HG03571 (cell line): ENCODE results near the gene TSHZ3.

ENCODE experiments used
- ATAC-seq: cut with Tn5 transposase; IDR thresholded peaks from one replicate; pipeline ENCODE4 v1.9.1; 2021; ENCODE audit not compliant: unreplicated experiment

TSHZ3 gene

GRCh38 chr19:31290931-31291590 lies 58.2 kb downstream of the TSHZ3 start:
- no peak for ATAC-seq

DNA sequence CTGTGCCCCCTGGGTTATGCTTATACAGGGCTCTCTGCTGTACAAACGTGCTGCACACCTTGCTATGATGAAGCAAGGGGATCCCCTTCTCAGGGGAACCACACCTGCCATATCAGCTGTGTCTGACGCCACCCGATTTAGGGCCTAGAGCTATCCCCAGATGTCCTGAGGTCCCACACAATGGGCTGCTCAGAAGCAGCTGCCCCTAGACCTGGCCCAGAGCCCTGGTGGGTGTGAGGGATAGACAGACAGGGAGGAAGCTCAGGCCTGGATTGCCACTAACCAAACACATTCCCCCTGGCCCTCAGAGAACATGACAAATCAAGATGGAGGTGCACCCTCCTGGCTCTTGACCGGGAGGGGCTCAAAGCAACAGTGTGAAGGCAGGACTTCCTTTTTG lies 59.3 kb downstream of the TSHZ3 start:
- no peak for ATAC-seq

DNA sequence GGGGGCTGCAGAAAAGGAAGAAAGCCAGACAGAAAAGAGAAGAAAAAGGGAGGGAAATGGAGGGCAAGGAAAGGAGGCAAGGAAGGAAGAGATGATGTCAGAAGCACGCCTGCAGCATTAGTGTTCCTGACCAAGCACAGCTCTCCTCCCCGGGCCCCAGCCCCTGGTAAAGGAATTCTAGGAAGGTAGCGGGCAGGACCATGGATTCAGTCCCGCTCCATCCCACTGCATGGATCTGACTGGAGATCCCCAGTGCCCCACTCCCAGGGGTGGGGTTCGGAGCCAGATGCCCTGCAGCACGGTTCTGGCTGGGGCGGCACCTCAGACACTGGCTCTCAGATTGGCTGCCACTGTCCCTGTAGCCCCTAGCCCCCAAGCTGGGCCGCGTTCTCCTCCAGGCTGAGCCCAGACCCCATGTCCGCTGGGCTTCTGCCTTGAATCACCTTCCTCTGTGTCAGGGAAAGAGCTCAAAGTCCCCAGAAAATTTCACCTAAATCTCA lies 59.8 kb downstream of the TSHZ3 start:
- ATAC-seq, result no peak

GRCh38 chr19:31286491-31286890 lies 62.7 kb downstream of the TSHZ3 start:
- no peak for ATAC-seq

GRCh38 chr19:31285744-31286143 lies 63.5 kb downstream of the TSHZ3 start:
- no peak for ATAC-seq

DNA sequence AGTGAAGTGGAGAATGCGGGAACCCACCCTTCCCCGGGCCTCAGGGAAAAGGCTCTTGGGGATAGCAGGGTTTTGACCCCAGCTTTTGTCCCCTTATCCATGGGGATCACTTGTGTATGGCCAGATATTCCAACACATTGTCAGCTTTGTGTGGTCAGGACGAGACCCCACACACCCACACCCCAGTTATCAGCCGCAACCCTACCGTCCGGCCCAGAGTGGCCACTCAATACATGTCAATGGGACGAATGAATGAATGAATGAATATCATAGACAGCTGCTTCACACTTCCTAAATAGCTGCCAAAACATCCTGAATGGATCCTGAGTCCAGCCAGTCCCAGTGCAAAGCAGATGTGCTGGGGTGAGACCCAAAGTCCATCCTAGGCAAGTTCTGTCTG lies 64.6 kb downstream of the TSHZ3 start:
- no peak for ATAC-seq

- no peak for ATAC-seq
These were observed 65.5 kb downstream of the TSHZ3 start for GRCh38 chr19:31283701-31284100.

DNA sequence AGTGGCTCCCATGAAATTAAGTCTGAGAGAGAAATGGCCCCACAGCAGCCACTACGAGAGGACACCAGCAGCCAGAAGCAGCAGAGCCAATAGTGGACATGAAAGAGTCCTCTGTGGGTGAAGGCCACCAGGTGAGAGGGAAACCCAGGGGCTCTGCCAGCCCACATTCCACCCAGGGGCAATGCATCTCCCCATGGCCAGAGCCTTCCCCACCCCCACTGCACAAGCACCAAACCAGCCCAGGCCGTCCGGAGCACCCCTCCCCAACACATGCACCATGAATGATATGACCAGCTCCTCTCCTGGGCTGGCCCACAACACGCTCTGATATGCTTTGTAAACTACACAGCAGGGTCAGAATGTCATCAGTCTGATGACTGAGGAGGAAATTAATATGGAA lies 66.9 kb downstream of the TSHZ3 start:
- no peak for ATAC-seq

- no peak for ATAC-seq
These were observed 68.8 kb downstream of the TSHZ3 start for GRCh38 chr19:31280287-31281006.

DNA sequence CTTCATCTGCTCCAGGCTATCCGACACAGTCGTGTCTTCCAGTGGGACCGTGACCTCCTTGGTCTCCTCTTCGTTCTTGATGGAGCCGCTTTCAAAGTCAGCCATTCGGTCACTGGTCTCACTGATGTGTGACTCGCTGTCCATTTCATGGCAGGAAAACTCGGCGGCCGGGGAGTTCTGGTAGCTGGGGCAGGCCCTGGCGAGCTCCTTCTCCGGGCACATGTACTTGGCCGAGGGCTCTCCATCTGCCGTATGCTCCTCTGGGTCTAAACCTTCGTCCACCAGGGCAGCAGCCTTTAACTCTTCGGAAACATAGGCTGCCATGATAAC lies 69.8 kb downstream of the TSHZ3 start:
- no peak for ATAC-seq

DNA sequence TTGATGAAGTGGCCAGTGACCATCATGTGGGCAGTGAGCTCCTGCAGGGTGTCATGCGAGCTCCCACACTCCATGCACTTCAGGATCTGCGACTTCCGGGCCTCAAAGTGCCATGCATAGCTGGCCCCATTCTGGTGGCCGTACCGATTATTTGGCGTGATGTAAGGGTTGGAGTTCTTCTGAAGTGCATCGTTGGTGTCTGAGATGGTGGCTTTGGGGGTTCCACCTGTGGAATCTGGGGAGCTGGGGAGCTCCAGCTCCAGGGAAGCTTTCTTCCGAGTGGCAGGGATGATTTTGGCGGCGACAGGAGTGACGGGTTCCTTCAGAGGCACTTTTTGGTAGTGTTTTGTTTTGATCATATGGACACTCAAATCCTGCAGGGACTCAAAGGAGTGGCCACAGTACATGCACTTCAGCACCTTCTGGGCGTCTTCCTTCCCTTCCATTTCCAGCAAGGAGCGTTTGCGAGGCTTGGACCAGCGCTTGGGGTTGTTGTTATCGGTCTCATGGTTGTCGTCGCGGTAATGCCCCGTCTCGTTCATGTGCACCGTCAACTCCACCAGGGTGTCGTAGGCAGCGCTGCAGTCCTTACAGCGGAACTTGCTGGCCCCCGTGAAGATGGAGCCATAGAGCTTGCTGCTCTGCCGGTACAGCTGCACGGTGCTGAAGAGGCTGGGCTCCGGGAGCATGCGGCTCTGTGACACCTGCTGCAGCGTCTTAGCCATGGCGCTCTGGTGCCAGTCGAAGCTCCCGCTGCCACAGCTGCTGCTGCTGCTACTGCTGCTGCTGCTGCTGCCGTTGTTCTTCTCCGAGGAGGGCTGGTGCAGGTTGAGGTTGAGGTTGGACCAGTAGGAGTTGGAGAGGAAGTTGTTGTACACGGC lies 70.4 kb downstream of the TSHZ3 start:
- no peak for ATAC-seq

DNA sequence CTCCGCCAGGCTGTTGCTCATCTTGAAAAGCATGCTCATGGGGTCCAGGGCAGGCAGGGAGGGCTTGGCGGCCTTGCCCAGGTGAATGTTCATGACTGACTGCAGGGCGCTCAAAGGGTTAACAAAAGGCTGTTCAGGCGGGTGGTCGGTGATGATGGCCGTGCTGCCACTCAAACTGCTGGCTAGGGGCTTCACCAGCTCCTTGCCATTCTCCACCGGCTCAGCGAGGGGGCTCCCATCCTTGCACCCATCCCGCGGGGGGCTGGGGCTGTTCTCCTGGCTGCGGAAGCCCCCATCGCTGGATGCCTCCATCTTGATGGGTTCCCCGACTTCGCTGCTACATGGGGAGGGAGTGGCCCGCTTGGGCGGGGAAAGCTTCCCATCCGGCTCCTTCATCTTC lies 71.7 kb downstream of the TSHZ3 start:
- no peak for ATAC-seq

DNA sequence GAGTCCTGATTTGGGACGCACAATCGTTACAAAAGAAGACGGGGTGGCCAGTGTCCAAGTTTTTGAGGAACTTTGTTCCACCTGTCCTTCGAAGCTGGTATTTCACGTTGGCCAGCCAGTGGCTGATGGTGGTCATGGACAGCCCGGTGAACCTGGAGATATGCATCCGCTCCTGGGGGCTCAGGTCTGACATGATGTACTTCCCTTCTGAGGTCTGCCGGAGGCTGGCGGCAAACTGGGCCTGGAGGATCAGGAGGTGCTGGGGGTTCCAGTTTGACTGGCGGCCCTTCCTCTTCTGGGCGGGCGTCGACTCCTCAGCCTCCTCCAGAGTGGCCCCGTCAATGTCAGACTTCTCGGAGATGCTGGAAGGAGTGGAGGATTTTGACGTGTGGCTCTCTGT lies 72.4 kb downstream of the TSHZ3 start:
- no peak for ATAC-seq

- no peak for ATAC-seq
These were observed 74.2 kb downstream of the TSHZ3 start for GRCh38 chr19:31275068-31275334.

DNA sequence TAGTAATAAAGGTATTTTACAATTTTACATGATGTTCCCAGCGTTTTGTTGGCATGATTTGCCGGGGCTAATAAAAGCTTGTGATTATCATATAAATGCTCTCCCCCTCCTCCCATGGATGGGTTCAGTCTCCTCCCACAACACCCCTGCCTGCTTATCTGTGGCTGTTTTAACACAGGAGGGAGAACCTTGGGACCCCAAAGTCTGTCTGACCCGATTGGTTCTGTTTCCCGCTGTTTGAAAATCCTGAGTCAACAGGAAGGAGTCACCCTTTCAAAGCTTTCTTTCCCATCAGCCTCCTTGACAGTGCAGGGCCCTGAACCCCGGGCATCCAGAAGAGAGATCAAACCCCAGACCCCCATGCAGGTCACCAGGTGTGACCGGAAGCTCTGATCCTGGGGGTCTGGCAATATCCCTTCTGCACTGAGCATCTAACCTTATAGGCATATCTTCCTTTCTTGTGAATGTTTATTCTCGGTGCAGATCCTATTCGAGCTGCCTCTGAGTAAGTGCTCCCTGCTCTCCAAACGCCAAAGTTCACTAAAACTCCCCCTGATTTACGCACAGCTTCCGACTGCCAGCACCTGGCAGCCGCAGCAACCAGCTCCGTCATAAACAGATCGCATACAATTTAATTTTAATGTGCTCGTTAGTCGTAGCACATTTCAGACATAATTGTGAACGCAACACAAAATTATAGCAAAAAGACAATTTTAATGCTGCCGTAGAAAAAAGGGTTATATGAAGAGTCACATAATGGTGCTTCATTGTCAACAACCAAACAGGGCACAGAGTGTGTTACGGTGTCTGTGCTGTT lies 74.8 kb downstream of the TSHZ3 start:
- no peak for ATAC-seq

- ATAC-seq, result no peak
These were observed 76.6 kb downstream of the TSHZ3 start for GRCh38 chr19:31272583-31273106.

GRCh38 chr19:31271306-31271911 lies 77.8 kb downstream of the TSHZ3 start:
- ATAC-seq, result no peak

GRCh38 chr19:31270897-31271296 lies 78.3 kb downstream of the TSHZ3 start:
- no peak for ATAC-seq

GRCh38 chr19:31269425-31270127 lies 79.7 kb downstream of the TSHZ3 start:
- no peak for ATAC-seq
